Measurements from ENCODE around the gene GLCCI1.
A peak's percentile ranks its signal among the peaks of the same experiment; 100 is the strongest.
"Not testable (repeated sequence)": the region's sequence is repeated elsewhere in the genome, so short reads cannot be mapped to it uniquely, and the experiment has no call there.

GLCCI1 gene

GRCh38 chr7:7992506-7992905 is 23.9 kb downstream of the GLCCI1 start:
- DNase-seq = no peak

GRCh38 chr7:7995348-7995747 is 26.8 kb downstream of the GLCCI1 start:
- not testable (repeated sequence) for DNase-seq

DNA sequence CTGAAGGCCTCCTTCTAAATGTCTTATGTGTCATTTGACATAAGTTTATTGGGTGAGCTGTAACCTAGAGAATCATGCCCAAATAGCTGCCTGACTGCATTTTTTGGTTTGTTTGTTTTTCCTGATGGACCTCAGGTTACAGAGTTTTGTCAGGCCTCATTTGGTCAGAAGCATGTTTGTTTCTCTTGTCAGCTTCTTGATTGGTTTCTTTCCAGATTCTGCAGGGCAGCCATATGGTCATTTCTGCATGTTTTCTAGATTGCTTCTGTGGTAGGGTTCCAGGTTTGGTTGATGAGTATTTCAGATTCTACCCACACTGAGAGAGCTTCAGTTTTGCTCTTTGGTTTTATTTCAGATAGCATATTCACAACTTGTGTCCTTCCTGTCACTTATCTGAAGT is 28.0 kb downstream of the GLCCI1 start:
- peak in 1 of 2 experiments; percentile 75 for DNase-seq

GRCh38 chr7:8000315-8000941 is 31.8 kb downstream of the GLCCI1 start:
- DNase-seq = no peak

- no peak for DNase-seq
Observed at GRCh38 chr7:8003077-8003476, 34.5 kb downstream of the GLCCI1 start.

DNA sequence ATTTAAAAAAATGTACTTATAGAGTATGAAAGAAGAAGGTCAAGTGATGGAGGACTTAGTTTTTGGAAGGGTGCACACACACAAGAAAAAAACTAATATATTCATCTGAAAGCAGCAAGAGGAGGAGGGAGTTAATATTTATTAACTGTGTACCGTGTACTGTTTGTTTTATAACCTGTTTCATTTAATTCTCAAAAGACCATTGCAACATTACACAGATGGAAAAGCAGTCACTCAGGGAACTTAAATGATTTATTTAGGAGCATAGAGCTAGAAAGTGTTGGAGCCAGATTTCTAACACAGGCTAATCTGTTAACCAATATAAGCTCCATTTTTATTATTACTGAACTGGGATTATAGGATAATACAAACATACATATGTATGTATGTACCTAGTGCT is 36.7 kb downstream of the GLCCI1 start:
- DNase-seq = no peak

DNA sequence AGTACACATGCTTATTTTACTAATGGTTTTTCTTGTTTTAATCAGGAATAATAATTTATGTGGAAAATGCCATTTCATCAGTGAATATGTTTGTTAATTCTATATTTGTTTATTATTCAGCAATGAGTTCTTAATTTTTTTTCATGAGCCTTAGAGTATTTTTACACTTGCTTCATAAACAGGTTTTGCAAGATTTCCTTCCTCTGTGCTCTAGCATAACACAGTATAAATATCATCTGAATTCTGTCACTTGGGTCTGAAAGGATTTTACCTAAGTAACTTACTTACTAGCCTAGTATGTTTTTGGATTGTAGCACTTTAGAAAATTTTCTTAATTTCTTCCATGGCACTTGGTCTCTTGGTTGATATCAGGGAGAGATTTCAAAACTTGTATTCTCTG is 45.8 kb downstream of the GLCCI1 start:
- DNase-seq = no peak

DNA sequence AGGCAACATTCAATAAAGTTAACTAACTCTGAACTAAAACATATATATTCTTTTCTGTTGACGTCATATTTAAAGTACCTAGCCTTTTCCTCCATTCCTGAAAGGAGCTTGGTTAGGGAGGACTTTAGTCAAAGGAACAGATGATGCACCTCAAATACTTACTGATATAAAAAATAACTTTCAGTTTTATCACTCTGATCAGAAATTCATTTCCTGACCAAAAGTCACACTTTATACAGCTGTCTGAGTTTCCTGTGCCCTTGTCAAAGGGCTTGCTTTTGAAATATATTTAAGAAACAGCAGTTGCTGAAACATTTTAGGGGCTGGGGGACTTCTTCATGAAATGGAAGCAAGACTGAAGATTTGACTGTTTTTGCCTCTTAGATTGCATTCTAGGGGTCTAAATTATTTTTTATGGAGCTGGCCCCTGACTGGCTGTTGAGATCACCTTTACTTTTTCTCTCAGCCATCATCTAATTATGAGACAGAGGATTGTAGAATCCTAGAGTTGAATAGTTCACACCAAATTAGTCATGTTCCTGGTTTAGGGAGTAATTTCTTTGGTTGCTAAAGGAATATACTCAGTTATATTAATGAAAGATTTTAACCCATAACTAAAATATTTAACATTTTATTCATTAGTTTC is 46.6 kb downstream of the GLCCI1 start:
- DNase-seq = no peak

DNA sequence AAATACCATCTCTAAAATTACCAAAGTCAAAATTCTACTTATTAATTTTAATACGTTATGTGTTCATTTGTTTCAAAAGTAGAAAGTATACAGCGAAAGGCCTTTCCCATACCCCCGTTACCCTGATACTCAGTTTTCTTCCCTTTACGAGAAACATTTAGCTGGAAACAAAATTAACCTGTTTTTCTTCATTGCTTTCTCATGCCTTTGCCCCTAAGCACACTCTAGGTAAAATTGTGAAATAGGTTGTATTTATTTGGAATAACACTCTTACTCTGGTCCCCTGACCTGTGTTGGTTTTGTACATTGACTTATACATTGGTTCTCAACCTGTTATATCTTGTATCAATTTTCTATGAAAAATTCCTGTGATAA is 47.1 kb downstream of the GLCCI1 start:
- DNase-seq = no peak

- no peak for DNase-seq
Observed at GRCh38 chr7:8017423-8017822, 48.8 kb downstream of the GLCCI1 start.

GRCh38 chr7:8018961-8019360 is 50.4 kb downstream of the GLCCI1 start:
- no peak for DNase-seq

DNA sequence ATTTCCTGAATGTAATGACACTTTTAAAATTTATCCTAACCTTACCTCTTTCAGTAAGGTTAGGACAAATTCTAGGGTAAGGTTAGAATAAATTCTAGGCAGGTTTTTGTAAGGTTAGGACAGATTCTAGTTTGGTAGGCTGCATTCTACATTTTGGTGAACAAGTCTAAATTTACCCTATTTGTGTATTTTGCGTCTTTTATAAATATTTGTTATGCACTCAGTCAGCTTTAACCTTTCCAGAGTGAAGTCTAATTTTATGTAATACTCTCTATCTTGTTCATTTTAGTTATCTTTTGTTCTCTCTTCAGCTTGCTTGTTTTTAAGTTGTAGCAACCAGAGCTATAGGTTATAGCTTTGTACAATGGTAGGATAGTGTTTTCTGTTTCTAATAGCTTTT is 54.0 kb downstream of the GLCCI1 start:
- DNase-seq = no peak

- DNase-seq = no peak
Observed at GRCh38 chr7:8035192-8035591, 66.6 kb downstream of the GLCCI1 start.

- DNase-seq = peak; percentile 19 to 65
Observed at GRCh38 chr7:8035647-8036518, 67.3 kb downstream of the GLCCI1 start.

DNA sequence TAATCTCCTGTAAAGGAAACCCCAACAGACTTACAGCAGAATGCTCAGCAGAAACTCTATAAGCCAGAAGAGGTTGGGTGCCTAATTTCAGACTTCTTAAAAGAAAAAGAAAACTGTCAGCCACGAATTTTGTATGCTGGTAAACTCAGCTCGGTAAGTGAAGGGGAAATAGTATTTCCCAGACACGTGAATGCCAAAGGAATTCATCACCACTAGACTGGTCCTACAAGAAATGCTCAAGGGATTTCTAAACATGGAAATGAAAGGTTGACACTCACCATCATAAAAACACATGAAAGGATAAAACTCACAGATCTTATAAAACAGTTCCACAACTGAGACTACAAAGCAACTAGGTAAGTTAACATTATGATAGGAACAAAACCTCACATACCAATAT is 68.6 kb downstream of the GLCCI1 start:
- DNase-seq = no peak

GRCh38 chr7:8040768-8041369 is 72.3 kb downstream of the GLCCI1 start:
- no peak for DNase-seq

DNA sequence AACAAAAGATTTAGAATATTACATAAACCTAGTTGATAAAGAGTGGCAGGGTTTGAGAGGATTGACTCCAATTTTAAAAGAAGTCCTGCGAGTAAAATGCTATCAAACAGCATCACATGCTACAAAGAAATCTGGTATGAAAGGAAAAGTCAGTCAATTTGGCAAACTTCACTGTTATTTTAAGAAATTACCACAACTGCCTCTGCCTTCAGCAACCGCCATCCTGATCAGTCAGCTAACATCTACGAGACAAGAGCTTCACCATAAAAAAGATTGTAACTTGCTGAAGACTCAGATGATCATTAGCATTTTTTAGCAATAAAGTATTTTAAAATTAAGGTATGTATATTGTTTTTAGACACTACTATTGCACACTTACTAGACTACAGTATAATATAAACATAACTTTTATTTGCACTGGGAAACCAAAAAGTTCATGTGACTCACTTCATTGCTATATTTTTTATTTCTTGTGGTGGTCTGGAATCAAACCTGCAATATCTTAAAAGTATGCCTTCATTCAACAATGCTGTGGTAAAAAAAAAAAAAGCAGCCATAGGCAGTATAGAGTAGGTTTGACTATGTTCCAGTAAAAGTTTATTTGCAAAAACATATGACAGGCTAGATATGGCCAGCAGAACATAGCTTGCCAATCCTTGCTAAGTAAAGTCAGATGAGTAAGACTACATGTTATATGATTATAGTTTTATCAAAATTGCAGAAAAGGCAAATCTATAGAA is 74.4 kb downstream of the GLCCI1 start:
- DNase-seq = no peak

DNA sequence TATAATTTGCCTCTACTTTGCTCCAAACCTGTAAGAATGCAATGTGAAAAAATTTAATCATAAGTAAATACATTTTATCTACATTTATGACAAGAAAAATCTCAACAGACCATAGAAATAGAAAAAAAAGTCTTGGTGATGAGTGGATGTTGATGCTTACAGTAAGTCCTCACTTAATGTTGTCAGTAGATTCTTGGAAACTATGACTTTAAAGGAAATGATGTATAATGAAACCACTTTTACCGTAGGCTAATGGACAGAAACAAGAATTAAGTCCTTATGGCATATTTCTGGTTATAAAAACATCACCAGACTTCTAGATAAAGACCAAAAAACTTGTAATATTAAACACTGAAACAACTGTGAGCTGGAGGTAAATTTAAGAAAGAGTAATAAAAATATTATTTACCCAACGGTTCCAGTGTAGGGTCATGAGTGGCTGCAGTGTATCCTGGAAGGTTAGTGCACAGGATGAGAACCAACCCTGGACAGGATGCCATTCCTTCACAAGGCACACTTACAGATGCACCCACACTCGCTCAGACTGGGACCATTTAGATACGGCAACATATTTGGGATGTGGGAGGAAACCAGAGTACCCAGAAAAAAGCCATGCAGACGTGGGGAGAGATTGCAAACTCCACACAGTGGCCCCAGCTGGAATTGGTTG is 76.3 kb downstream of the GLCCI1 start:
- no peak for DNase-seq

DNA sequence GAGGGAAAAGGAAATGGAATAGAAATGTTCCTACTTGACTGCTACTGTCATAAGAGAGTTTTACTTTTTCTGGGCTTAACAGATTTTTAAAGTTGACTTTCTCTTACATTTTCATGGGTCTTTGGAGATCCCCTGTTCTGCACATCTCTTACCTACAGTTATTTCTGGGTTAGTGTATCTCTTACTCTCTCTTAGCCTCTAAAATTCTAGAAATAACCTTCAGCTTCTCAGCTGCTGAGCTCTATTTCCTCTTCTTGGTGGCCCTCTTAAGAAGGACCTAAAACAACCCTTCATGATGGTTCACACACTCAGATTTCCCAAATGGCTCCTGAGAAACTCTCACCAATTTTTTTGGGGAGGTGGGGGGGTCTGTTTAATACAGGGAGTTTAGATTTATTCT is 79.5 kb downstream of the GLCCI1 start:
- DNase-seq = not testable (repeated sequence)

DNA sequence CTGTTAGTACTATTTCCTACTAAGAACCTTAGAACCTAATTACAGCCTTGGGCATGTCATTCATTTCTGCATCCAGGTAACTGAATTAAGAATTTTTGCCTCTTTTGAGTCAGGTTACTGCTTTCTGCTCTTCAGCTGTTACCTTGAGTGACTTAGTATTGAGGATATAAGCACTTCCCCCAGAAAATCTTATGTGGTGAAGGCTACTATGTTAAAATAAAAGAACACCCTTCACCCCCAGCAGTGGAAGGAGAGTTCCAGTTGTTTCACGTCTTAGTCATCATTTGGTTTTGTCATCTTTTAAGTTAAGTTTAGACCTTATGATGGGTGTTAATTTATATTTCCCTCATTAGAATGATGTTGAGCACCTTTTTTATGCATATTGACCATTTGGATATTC is 82.8 kb downstream of the GLCCI1 start:
- DNase-seq = no peak

DNA sequence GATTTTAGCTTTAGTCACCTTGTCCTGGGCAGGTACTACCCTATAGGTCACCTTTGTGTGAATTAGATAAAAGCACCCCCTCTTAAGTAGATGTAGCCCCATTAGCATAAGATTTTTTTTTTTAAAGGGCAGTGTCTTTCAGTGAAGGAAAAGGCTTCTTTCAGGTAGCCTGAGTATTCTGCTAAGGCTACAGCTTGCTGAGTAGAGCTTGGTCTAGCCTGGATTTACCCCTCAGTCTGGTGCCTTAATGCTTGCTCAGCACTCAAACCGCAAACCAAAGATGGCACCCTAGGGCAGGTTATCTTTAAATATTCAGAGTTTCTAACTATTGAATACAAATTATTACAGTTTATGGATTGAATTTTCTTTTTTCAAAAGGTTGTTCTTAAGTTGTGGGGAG is 83.4 kb downstream of the GLCCI1 start:
- no peak for DNase-seq

DNA sequence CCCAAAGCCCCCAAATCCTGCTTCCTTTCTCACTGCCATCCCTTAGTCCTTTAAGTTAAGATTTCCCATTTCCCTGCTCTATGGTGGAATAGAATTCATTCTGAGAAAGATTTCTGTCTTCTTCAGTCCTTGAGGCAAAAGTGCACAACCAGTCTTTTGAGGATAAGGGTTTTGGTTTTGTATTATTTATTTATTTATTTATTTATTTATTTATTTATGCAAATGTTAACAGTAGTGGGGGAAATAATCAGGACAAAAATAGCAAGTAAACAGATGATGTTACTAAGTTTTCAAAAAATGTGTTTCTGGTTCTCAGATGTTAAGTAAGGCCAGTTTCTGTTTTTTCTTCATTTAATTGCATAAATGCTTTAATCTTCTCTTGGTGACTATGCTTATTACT is 84.2 kb downstream of the GLCCI1 start:
- no peak for DNase-seq

All from NCI-H446 (cell line).